Activated CD8-positive, alpha-beta memory T cell treated with anti-CD3 and anti-CD28 coated beads, Interleukin-2, amount 10 ng/mL, durations not matched to agents 7 days and 5 days (primary cell): Measurements from ENCODE around the gene YBX2. TPM values are rescaled to one million over a fixed set of nuclear protein-coding genes. Genes with fewer than 3 reads are reported as not detected.
A peak's percentile ranks its signal among the peaks of the same experiment; 100 is the strongest.

Source experiments
- ATAC-seq: fragments of 150-1000 bp; cut with Tn5 transposase; one replicate; pipeline ENCODE4 v1.10.0; 2021; ENCODE audit warnings: moderate library complexity
- CTCF ChIA-PET: fragments of 350-600 bp; sonication (Branson Sonifier 250); formaldehyde crosslinking; loops from one replicate; lab custom pipeline; 2021; ENCODE audit warnings: antibody characterized with exemption; lab: Charles Lee
- DNase-seq: peaks from one replicate; pipeline ENCODE4 v3.0.0-alpha.2; 2020
- H3K27ac Mint-ChIP-seq: one replicate; pipeline ENCODE4 v1.8.0; 2021; ENCODE audit warnings: mild to moderate bottlenecking, mixed read lengths
- H3K27me3 Mint-ChIP-seq: one replicate; pipeline ENCODE4 v1.8.0; 2021; ENCODE audit warnings: mixed read lengths
- H3K36me3 Mint-ChIP-seq: one replicate; pipeline ENCODE4 v1.8.0; 2021; ENCODE audit warnings: mild to moderate bottlenecking, mixed read lengths
- H3K4me1 Mint-ChIP-seq: one replicate; pipeline ENCODE4 v1.8.0; 2021; ENCODE audit warnings: mixed read lengths
- H3K4me3 Mint-ChIP-seq: one replicate; pipeline ENCODE4 v1.8.0; 2021; ENCODE audit warnings: mild to moderate bottlenecking, moderate library complexity, mixed read lengths
- H3K9me3 Mint-ChIP-seq: one replicate; pipeline ENCODE4 v1.8.0; 2022; ENCODE audit warnings: low read depth, mixed read lengths
- total RNA-seq, 2 experiments: library from RNA; stranded (reverse); gene quantifications; one replicate each; pipeline ENCODE4 v1.2.3, GENCODE V29; 2021

The YBX2 gene
- total RNA-seq, 2 experiments from 2014 or later, result 0.35 to 1.4 TPM

DNA sequence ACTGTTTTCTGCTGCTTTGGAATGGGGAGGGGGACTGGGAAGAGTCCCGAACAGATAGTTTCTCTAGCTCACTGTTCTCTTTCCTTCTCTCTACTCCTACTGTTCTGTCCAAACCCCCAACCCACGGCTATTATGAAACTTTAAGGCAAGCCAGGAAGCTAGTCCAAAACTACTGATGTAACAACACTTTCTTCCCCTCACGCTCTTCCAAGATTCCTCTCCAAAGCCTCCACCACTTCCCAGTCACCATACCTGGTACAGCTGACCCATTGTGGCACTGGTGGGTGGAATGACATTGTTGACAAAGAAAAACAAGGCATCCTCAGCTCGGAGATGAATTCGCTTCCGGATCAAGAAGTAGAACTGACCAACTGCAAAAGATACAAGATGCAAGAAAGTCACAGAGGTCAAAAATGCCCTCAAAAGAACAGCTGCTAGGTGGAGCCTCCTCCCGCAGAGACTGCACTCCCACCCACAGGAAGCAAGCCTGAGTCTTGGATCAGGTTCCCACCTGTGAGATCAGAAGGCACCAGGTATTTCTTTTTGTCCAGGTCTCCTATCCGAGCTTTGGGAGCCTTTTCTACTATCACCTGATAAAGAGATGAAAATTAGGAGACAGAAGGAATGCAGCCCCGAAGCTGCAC, 53.2 kb downstream of the YBX2 start:
- ATAC-seq (no peak), DNase-seq (no peak)
- Mint-ChIP-seq H3K4me1 (peaks cover 44% of the 10 kb centered on the region), H3K36me3 (peaks cover 32% of the 10 kb centered on the region), H3K9me3 (no peaks in the 10 kb centered on the region), H3K27ac (peak overlapping the region; percentile 98), H3K27me3 (no peaks in the 10 kb centered on the region), H3K4me3 (peak overlapping the region; percentile 86)
- CTCF ChIA-PET, result interaction anchor here (0.8 to 4.1 kb wide), 6 partner anchors 10 to 230 kb away, joined by 3 to 18 read pairs (median 5); partner anchors contain the start of genes ACADVL, CTDNEP1, DLG4 and ELP5

DNA sequence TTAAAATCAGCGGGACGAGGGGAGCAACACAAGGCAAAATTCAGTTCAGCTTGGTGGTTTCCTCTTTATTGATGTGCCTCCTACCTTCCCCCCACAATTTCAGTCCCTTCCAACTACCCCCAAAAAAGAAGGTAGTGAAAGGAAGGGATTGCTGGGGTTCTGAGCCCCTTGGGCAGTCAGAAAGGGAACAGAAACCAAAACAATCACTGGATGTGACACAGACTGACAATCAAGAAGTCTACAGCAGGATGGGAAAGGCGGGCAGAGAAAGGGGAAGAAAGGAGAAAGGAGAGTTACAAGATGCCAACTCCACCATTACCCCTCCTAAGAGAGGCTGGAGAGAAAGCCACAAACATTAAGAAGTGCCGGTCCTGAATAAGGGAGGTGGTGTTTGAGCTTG, 54.1 kb downstream of the YBX2 start:
- Mint-ChIP-seq H3K27me3 (no peaks in the 10 kb centered on the region), H3K27ac (peak overlapping the region; percentile 79), H3K4me3 (peak overlapping the region; percentile 86), H3K36me3 (peaks cover 33% of the 10 kb centered on the region), H3K9me3 (no peaks in the 10 kb centered on the region), H3K4me1 (peaks cover 50% of the 10 kb centered on the region)
- CTCF ChIA-PET, result interaction anchor here (1.6 to 4.1 kb wide), 3 partner anchors 11 to 56 kb away, joined by 4 to 18 read pairs (median 13); partner anchors contain the start of genes ACADVL, CTDNEP1, DLG4 and ELP5
- no peak for ATAC-seq
- no peak for DNase-seq

DNA sequence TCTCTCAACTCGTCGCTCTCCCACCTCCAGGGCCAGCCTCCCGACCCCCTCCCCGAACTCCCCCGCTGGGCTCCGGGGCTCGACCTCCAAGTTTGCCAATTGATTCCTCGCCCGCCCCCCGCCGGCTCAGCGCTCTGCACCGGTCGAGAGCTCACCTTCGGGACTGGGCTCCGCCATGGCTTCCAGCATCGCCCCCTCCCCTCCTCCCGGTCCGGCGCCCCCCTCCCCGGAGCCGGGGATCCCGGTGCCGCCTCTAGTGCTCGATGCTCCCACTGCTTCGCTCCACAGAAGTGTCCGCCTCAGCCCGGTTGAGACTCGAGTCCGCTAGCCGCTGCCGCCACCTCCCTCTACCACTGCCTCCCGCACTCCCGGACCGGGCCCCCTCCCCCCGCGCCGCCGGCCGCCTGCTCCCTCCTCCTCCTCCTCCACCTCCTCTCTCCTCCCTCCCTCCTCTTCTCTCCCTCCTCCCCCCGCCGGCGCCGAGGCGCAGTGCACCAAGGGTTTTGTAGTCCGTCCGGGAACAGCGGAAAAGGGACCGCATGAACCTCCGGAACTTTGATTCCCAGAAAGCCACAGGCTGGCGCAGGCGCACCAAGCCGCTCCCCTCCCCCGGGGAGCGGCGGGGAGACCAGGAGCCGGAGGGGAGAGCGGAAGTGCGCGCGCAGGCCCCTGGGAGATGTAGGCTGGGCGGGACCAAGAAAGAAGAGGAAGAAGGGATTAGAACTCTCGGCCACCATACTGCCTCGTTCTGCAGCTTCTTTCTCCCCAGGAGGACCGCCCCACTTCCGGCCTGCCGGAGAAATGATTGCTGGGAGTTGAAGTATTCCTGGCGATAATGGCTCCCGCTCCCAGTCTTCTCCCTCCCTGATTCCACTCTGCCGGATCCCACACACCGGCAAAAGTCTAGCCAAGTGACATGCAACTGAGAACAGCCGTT, 55.1 kb downstream of the YBX2 start, which contains the start of gene PHF23:
PHF23 (minus strand) TSS at position 367 of the 937 bp plus-strand sequence; CDS start at position 189, 178 bp downstream.
- peak within 1 kb of the TSS; percentile 86 for H3K4me3 Mint-ChIP-seq
- DNase-seq (peak; percentile 99), ATAC-seq (peak; percentile 71)
- peaks cover 60% of the 10 kb centered on the region for H3K4me1 Mint-ChIP-seq
- H3K9me3 Mint-ChIP-seq, result no peaks in the 10 kb centered on the region
- CTCF ChIA-PET, result interaction anchor here (0.7 to 4.1 kb wide), 8 partner anchors 9 to 117 kb away, joined by 3 to 18 read pairs (median 4); partner anchors contain the start of genes ACADVL, CTDNEP1, DLG4 and ELP5
- no peaks in the 10 kb centered on the region for H3K27me3 Mint-ChIP-seq
- H3K36me3 Mint-ChIP-seq, result peaks cover 35% of the 10 kb centered on the region
- H3K27ac Mint-ChIP-seq, result peak within 1 kb of the TSS; percentile 91

DNA sequence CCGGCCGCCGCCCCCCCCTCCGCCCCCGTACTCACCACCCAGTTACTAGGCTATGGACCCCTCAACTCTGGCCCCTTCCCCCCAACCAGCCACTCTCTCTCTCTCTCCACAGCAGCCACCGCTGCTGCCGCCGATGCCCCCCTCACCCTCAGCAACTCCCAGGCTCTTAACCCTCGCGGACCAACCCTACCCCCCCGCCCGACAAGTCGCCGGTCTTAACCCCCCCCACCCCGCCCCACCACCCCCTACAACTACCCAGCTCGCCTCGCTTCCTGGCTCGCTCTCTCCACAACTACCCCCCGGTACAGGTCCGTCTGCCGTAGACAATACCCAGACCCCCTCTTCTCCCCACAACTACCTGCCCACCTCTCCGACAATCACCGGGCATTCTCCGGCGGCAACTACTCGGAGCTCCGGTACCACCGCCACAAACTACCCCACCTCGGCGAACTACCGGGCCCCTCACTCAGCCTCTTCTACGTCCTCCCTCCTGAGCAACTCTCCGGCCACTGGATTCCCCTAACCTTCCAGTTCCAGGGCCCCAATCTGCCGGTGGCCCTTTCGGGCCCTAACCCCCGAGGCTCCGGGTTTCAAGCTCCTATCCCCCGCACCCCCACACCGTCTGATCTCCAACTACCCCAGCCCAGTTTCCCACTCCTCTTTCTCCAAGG, 55.9 kb downstream of the YBX2 start:
- DNase-seq, result peak; percentile 59

More for the DNA sequence above, 55.9 kb downstream of the YBX2 start:
- CTCF ChIA-PET, result interaction anchor here (1.0 to 2.3 kb wide), 5 partner anchors 8 to 117 kb away, joined by 3 to 18 read pairs (median 4); partner anchors contain the start of genes ACADVL and DLG4
- peaks cover 63% of the 10 kb centered on the region for H3K4me1 Mint-ChIP-seq
- H3K9me3 Mint-ChIP-seq, result no peaks in the 10 kb centered on the region
- H3K27ac Mint-ChIP-seq, result peak overlapping the region; percentile 91
- peak overlapping the region; percentile 86 for H3K4me3 Mint-ChIP-seq
- no peak for ATAC-seq
- peaks cover 33% of the 10 kb centered on the region for H3K36me3 Mint-ChIP-seq
- H3K27me3 Mint-ChIP-seq, result no peaks in the 10 kb centered on the region

Other genes starting within 250 kb of the YBX2 start
- gene CLEC10A, start 214.4 kb downstream of the YBX2 start, total RNA-seq, result not detected
- gene ASGR2, start 179.8 kb downstream of the YBX2 start, total RNA-seq, result not detected
- under 1 TPM; 0.35 to 0.38 TPM for gene ASGR1, start 115.3 kb downstream of the YBX2 start, total RNA-seq
- gene DLG4, start 74.8 kb downstream of the YBX2 start, total RNA-seq, result 1 to 10 TPM; 4.9 to 5.3 TPM
- gene ACADVL, start 74.7 kb downstream of the YBX2 start, total RNA-seq, result 100 to 1,000 TPM; 411 to 423 TPM
- 10 to 100 TPM; 52.7 to 62.0 TPM for gene DVL2, start 60.1 kb downstream of the YBX2 start, total RNA-seq
- 10 to 100 TPM; 42.1 to 53.2 TPM for gene PHF23, start 55.2 kb downstream of the YBX2 start, total RNA-seq
- gene GABARAP, start 52.2 kb downstream of the YBX2 start, total RNA-seq, result 100 to 1,000 TPM; 207 to 231 TPM
- 100 to 1,000 TPM; 162 to 192 TPM for gene CTDNEP1, start 42.9 kb downstream of the YBX2 start, total RNA-seq
- 10 to 100 TPM; 56.5 to 70.4 TPM for gene ELP5, start 42.4 kb downstream of the YBX2 start, total RNA-seq
- gene CLDN7, start 32.2 kb downstream of the YBX2 start, total RNA-seq, result 1 to 10 TPM in 1 of 2 experiments, under 1 TPM in 1; 0.66 to 1.9 TPM
- gene SLC2A4, start 12.9 kb downstream of the YBX2 start, total RNA-seq, result not detected
- 100 to 1,000 TPM; 575 to 853 TPM for gene EIF5A, start 13.0 kb upstream of the YBX2 start, total RNA-seq
- 10 to 100 TPM; 83.7 to 85.1 TPM for gene GPS2, start 20.7 kb upstream of the YBX2 start, total RNA-seq
- gene NEURL4, start 34.7 kb upstream of the YBX2 start, total RNA-seq, result 10 to 100 TPM; 43.7 to 44.8 TPM
- 100 to 1,000 TPM; 594 to 712 TPM for gene ACAP1, start 41.9 kb upstream of the YBX2 start, total RNA-seq
- gene KCTD11, start 57.5 kb upstream of the YBX2 start, total RNA-seq, result 1 to 10 TPM; 6.0 to 6.1 TPM
- gene TMEM95, start 60.5 kb upstream of the YBX2 start, total RNA-seq, result not detected
- gene TNK1, start 86.5 kb upstream of the YBX2 start, total RNA-seq, result under 1 TPM; 0.54 to 0.61 TPM
- 10 to 100 TPM; 65.5 to 74.2 TPM for gene PLSCR3, start 99.9 kb upstream of the YBX2 start, total RNA-seq
- gene TMEM256, start 109.5 kb upstream of the YBX2 start, total RNA-seq, result 10 to 100 TPM; 47.5 to 56.1 TPM
- gene NLGN2, start 113.2 kb upstream of the YBX2 start, total RNA-seq, result 1 to 10 TPM; 2.0 to 3.5 TPM
- gene SPEM1, start 125.7 kb upstream of the YBX2 start, total RNA-seq, result not detected
- not detected for gene SPEM2, start 131.0 kb upstream of the YBX2 start, total RNA-seq
- not detected for gene SPEM3, start 134.2 kb upstream of the YBX2 start, total RNA-seq
- gene TMEM102, start 140.8 kb upstream of the YBX2 start, total RNA-seq, result 10 to 100 TPM; 13.9 to 16.7 TPM
- gene FGF11, start 144.9 kb upstream of the YBX2 start, total RNA-seq, result 1 to 10 TPM; 3.6 to 4.1 TPM
- gene CHRNB1, start 150.4 kb upstream of the YBX2 start, total RNA-seq, result 10 to 100 TPM; 10.4 to 13.1 TPM
- 10 to 100 TPM; 24.5 to 27.7 TPM for gene ZBTB4, start 185.0 kb upstream of the YBX2 start, total RNA-seq
- gene SLC35G6, start 186.8 kb upstream of the YBX2 start, total RNA-seq, result not detected
- 100 to 1,000 TPM; 198 to 228 TPM for gene POLR2A, start 189.7 kb upstream of the YBX2 start, total RNA-seq